ENCODE results near the gene TDRD15.

DNA sequence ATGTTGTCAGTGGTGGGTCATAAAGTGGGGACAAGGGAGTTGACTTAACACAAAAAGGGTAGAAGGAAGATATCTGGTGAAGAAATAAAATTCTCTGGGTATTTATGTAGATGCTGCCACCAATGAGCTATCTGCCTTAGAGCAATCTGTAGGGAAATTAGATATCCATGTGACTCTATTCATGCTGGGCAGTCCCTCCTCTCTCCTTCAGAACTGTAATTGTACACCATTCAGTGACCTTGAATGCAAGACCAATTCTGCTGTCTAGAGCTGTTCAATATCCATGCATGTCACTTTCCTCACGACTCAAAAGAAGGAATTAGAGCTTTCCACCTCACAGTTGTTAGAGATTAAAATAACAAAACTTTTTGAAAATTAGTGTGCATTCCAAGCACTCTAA is 28.6 kb upstream of the TDRD15 start:
- TF ChIP-seq, protein P1, sequence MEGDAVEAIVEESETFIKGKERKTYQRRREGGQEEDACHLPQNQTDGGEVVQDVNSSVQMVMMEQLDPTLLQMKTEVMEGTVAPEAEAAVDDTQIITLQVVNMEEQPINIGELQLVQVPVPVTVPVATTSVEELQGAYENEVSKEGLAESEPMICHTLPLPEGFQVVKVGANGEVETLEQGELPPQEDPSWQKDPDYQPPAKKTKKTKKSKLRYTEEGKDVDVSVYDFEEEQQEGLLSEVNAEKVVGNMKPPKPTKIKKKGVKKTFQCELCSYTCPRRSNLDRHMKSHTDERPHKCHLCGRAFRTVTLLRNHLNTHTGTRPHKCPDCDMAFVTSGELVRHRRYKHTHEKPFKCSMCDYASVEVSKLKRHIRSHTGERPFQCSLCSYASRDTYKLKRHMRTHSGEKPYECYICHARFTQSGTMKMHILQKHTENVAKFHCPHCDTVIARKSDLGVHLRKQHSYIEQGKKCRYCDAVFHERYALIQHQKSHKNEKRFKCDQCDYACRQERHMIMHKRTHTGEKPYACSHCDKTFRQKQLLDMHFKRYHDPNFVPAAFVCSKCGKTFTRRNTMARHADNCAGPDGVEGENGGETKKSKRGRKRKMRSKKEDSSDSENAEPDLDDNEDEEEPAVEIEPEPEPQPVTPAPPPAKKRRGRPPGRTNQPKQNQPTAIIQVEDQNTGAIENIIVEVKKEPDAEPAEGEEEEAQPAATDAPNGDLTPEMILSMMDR (IDR thresholded peaks at IDR 0.05; ENCODE audit: low read depth, low read length, missing input control), result no peak
- TF ChIP-seq, protein P2, sequence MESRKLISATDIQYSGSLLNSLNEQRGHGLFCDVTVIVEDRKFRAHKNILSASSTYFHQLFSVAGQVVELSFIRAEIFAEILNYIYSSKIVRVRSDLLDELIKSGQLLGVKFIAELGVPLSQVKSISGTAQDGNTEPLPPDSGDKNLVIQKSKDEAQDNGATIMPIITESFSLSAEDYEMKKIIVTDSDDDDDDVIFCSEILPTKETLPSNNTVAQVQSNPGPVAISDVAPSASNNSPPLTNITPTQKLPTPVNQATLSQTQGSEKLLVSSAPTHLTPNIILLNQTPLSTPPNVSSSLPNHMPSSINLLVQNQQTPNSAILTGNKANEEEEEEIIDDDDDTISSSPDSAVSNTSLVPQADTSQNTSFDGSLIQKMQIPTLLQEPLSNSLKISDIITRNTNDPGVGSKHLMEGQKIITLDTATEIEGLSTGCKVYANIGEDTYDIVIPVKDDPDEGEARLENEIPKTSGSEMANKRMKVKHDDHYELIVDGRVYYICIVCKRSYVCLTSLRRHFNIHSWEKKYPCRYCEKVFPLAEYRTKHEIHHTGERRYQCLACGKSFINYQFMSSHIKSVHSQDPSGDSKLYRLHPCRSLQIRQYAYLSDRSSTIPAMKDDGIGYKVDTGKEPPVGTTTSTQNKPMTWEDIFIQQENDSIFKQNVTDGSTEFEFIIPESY (IDR thresholded peaks at IDR 0.05), result no peak
- TF ChIP-seq, protein P3, sequence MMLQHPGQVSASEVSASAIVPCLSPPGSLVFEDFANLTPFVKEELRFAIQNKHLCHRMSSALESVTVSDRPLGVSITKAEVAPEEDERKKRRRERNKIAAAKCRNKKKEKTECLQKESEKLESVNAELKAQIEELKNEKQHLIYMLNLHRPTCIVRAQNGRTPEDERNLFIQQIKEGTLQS (IDR thresholded peaks at IDR 0.05), result no peak
- TF ChIP-seq RAD21 (IDR thresholded peaks at IDR 0.05) (no peak), TAF1 (conservative IDR thresholded peaks at IDR 0.05) (no peak), FOXA1 (IDR thresholded peaks at IDR 0.05) (no peak), GABPA (IDR thresholded peaks at IDR 0.05 in 1 of 2, conservative IDR thresholded peaks at IDR 0.05 in 1 of 2) (no peak), SP1 (IDR thresholded peaks at IDR 0.05) (no peak)
- TF ChIP-seq, protein P4, sequence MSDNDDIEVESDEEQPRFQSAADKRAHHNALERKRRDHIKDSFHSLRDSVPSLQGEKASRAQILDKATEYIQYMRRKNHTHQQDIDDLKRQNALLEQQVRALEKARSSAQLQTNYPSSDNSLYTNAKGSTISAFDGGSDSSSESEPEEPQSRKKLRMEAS (IDR thresholded peaks at IDR 0.05), result no peak
- TF ChIP-seq, protein P5, sequence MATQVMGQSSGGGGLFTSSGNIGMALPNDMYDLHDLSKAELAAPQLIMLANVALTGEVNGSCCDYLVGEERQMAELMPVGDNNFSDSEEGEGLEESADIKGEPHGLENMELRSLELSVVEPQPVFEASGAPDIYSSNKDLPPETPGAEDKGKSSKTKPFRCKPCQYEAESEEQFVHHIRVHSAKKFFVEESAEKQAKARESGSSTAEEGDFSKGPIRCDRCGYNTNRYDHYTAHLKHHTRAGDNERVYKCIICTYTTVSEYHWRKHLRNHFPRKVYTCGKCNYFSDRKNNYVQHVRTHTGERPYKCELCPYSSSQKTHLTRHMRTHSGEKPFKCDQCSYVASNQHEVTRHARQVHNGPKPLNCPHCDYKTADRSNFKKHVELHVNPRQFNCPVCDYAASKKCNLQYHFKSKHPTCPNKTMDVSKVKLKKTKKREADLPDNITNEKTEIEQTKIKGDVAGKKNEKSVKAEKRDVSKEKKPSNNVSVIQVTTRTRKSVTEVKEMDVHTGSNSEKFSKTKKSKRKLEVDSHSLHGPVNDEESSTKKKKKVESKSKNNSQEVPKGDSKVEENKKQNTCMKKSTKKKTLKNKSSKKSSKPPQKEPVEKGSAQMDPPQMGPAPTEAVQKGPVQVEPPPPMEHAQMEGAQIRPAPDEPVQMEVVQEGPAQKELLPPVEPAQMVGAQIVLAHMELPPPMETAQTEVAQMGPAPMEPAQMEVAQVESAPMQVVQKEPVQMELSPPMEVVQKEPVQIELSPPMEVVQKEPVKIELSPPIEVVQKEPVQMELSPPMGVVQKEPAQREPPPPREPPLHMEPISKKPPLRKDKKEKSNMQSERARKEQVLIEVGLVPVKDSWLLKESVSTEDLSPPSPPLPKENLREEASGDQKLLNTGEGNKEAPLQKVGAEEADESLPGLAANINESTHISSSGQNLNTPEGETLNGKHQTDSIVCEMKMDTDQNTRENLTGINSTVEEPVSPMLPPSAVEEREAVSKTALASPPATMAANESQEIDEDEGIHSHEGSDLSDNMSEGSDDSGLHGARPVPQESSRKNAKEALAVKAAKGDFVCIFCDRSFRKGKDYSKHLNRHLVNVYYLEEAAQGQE (IDR thresholded peaks at IDR 0.05), result no peak
